Measurements from ENCODE around the gene ACOXL.

DNA sequence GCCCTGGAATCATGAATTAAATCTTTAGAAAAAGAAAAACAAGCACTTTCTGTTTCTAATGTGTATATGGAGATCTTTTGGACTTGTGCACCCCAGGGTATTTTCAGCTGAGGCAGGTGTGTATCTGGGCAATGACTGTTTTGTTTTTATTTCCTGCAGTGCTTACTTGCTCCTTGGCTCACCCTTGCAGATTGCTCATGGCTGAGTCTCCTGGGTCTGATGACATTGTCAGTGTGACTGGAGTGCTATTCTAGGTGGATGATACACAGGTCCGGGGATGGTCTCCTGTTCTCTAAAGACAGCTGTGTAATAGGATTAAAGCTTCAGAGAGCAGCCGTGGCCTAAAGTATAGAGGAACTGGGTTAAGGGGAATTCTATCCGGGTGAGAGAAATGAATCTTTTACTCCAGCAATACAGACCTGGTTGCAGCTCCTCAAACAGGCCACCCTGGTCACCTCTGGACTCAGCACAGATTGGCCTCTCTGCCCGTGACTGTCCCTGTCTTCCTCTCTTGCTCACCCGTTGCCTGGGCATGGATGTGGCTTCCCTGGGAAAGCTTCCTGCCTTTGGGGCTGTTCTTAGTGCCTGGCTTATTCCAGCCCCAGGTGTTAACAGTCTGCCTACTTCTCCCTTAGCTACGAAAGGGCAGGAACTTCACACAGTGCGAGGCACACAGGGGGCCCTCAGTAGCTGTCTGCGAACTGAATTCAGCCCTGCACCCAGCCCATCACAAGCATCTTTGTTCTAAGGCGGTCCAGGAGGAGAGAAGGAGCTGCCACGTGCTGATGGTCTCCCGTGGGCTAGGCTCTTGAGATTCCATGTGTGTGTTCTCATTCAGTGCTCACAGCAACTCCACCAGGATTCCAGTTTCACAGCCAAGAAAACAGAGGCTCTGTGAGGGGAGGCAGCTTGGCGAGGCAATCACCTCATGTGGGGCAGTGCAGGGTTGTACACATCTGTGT, 84.3 kb downstream of the ACOXL start:
- TF ChIP-seq, protein P1, sequence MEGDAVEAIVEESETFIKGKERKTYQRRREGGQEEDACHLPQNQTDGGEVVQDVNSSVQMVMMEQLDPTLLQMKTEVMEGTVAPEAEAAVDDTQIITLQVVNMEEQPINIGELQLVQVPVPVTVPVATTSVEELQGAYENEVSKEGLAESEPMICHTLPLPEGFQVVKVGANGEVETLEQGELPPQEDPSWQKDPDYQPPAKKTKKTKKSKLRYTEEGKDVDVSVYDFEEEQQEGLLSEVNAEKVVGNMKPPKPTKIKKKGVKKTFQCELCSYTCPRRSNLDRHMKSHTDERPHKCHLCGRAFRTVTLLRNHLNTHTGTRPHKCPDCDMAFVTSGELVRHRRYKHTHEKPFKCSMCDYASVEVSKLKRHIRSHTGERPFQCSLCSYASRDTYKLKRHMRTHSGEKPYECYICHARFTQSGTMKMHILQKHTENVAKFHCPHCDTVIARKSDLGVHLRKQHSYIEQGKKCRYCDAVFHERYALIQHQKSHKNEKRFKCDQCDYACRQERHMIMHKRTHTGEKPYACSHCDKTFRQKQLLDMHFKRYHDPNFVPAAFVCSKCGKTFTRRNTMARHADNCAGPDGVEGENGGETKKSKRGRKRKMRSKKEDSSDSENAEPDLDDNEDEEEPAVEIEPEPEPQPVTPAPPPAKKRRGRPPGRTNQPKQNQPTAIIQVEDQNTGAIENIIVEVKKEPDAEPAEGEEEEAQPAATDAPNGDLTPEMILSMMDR (IDR thresholded peaks at IDR 0.05; ENCODE audit: low read depth, low read length, poor library complexity, severe bottlenecking), result no peak
- TF ChIP-seq EZH2phosphoT487 (IDR thresholded peaks at IDR 0.05; ENCODE audit: borderline replicate concordance, low read length), result no peak
